SH-SY5Y (cell line): Measurements from ENCODE around the gene ALDH1A3.

Source experiments
- GATA2 ChIP-seq: IDR thresholded peaks from 2 replicates; pipeline ENCODE4 v1.6.1; 2011; ENCODE audit warnings: mild to moderate bottlenecking, low read depth, low read length
- GATA3 ChIP-seq: IDR thresholded peaks from 2 replicates; pipeline ENCODE4 v1.6.1; 2011; ENCODE audit warnings: low read depth, mild to moderate bottlenecking, low read length, moderate library complexity

ALDH1A3 gene

DNA sequence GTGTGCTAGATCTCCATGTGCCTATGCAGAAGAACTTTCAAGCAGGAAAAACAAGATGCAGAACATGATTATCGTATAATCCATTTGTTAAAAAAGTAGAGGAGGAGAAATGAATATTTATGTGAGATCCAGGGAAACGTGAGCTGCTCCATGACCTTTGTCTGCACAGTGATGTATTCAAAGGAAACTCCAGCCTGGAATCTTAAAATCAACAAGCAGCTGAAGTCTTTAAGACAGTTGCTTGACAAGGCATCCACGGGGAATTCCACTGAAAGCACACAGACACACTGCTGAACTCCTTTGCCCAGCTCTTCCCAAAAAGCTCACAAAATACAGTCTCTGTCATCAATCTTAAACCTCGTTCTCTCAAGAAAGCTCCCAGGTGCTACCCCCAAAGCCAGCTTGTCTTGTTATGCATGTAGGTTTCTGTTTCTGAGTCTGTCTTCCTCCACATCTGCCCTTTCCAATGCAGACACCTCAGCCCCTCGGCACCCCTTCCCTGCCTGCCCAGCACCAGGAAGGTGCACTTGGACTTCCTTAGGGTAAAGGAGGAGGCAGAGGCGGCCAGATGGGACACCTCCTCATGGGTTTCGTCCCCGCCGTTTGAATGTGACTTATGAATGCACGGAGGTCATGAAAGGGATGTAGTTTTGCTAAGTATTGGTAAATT, 68.3 kb downstream of the ALDH1A3 start:
- TF ChIP-seq GATA3 (no peak), GATA2 (no peak)

DNA sequence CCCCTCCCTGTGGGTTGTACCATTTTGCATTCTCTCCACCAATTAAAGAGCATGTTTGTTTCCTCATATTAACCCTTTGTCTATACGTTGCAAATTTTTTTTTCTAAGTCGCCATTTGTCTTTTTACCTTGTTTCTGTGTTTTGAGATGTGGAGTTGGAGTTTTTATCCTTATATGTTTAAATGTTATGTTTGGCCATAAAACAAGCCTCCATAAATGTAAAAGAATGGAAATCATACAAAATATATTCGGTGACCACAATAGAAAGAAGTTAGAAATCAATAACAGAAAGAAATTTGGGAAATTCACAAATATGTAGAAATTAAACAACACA, 68.8 kb downstream of the ALDH1A3 start:
- TF ChIP-seq GATA2 = no peak
- no peak for TF ChIP-seq GATA3

DNA sequence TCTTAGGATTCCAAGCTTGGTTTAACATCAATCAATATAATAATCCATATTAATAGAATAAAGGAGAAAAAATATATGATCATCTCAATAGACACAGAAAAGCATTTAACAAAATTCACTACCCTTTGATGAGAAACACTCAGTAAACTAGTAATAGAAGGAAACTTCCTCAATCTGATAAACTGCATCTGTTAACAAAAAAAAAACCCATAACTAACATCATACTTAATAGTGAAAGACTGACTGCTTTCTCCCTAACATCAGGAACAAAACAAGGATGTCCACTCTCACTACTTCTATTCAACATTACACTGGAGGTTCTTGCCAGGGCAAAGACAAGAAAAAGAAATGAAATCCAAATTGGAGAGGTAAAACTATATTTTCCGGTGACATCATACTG, 70.1 kb downstream of the ALDH1A3 start:
- TF ChIP-seq GATA3 = no peak

DNA sequence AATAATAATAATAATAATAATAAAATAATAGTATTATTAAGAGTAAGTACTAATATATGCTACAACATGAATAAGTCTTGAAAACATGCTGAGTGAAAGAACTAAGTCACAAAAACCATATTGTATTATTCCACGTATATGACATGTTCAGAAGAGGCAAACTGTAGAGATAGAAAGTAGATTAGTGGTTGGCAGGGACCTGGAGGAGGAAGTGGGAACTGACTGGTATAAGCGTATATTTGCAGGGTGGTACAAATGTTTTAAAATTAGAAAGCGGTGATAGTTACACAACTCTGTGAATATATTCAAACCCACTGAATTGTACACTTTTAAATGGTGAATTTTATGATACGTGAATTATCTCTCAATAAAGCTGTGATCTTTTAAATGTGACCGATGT, 72.3 kb downstream of the ALDH1A3 start:
- no peak for TF ChIP-seq GATA3
- no peak for TF ChIP-seq GATA2

DNA sequence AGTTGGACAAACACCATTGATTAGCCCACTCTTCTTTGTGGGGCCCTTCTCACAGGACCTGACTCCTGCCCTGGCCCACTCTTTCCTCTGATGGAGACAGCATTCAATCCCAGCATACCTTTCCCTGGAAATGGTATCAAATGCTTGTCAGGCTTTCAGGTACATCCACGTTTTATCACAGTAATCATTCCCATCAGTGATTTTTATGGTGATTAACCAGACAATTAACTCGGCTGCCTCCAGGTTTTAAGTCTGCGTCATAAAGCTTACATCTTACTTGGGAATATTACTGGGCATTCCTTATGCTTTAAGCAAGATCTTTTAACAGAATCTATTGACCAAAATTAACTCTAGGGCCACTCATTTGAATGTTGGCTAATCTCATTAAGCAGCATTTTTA, 72.9 kb downstream of the ALDH1A3 start:
- TF ChIP-seq GATA2 = no peak
- TF ChIP-seq GATA3 = no peak

DNA sequence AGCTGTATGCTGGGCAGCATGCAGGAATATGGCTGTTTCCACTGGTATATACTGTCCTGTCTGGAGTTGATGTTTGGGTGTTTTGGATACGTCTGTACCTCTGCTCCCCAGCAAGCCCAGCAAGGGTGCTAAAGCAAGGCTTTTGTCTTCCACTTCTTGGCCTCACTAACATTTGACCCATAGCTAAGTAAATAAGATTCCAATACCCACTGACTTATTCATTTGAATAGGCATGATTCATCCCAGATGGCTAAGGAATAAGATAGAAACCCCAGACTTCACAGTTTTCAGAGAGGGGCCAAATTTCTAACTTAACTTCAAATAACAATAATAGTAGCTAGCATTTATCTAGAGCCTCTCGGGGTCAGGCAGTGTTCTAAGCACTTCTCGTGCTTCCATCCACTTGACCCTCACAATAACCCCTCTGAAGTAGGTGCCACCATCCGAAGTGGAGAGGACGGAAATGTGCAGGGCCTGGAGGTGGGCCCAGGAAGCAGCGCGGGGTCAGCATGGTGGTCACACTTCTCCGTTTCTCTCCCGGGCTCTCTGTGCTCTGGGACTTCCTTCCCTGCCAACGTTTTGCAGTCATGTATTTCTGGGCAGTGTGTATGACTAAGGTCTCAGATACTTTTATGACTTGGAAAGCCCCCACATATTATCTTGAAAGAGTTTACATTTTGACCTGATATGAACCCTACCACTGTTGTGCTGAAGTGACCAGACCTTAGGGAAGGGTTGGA, 78.9 kb downstream of the ALDH1A3 start:
- TF ChIP-seq GATA3 = no peak
- no peak for TF ChIP-seq GATA2

DNA sequence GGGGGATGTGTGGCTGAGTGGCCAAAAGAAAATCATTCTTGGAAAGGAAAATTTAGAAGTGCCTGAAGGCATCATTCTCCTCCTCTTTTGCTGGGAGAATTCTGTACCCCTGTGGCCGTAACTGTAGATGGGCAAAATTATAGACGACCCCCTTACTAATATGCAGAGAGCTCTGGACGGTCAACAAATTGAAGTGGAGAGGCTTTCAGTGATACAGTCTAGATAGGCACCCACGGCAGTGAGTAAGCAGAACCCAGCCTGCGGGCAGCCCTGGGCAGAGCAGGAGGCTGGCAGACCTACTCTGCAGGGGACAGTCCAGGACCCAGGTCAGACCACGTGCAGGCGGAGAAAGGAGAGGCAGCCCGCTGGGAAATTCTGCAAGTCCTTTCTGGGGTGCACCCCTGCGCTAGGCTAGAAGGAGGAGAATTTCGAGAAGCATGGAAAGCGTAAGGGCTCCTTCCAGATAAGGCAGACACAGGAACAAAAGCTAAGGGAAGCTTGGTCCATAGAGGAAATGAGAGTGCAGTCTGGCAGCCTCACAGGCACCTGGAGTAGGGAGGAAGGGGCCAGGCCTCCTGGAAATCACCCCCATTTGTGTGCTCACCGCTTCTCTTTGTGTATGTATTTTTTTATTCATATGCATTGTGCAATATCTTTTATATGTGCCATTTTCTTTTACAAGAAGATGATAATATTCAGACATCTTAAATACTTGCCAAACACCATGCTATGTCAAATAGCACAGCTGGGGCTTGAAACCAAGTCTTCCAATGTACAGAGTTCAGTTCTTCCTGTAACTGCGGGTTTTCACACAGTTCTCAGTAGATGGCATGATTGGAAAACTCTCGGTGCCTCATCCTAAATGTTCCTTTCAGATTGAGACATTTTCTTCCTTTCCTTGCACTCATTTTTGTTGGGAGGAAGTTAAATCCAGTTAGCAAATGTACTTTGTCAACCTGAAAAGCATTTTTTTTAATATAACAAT, 79.7 kb downstream of the ALDH1A3 start:
- TF ChIP-seq GATA3 (no peak), GATA2 (no peak)
